ENCODE results near the gene ENOX2. TPM values are rescaled to one million over a fixed set of nuclear protein-coding genes. Genes with fewer than 3 reads are reported as not detected.

Gene ENOX2
- total and polyA plus RNA-seq, 12 donors: 3.4 to 31.7 (median 18.9) TPM

DNA sequence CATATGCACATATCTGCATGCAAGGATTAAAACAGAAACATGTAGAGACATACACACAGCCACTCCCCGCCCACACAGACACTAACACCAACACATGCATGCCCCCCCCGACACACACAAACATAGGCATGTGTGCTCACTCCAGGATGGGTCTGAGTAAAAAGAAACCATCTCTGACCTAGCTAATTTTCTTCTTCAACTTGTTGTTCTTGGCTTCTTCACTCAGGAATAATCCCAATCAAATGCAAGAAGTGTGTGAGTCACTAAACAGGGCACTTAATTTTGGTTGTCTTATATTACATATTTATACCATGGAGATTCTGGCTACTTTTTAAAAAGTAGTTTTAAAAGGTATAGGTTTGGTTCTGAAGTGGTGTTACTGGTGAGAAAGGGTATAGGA lies 28.3 kb downstream of the ENOX2 start:
- intact Hi-C loops (cut with DNase I): no loop called here
- no peaks in the 10 kb centered on the region for H3K4me1 ChIP-seq (replicated peaks in 1 of 2)
- H3K27me3 ChIP-seq: no peaks in the 10 kb centered on the region
- WGBS, 4 donors: 70 to 98% (median 81%) methylated on average over 2 of the region's 2 CpGs
- no peaks in the 10 kb centered on the region for H3K9me3 ChIP-seq (replicated peaks in 1 of 3)
- no peak overlapping the region for H3K27ac ChIP-seq
- no peak overlapping the region for H3K4me3 ChIP-seq
- no peak for TF ChIP-seq POLR2A (IDR thresholded peaks at IDR 0.05)
- TF ChIP-seq, protein P1, sequence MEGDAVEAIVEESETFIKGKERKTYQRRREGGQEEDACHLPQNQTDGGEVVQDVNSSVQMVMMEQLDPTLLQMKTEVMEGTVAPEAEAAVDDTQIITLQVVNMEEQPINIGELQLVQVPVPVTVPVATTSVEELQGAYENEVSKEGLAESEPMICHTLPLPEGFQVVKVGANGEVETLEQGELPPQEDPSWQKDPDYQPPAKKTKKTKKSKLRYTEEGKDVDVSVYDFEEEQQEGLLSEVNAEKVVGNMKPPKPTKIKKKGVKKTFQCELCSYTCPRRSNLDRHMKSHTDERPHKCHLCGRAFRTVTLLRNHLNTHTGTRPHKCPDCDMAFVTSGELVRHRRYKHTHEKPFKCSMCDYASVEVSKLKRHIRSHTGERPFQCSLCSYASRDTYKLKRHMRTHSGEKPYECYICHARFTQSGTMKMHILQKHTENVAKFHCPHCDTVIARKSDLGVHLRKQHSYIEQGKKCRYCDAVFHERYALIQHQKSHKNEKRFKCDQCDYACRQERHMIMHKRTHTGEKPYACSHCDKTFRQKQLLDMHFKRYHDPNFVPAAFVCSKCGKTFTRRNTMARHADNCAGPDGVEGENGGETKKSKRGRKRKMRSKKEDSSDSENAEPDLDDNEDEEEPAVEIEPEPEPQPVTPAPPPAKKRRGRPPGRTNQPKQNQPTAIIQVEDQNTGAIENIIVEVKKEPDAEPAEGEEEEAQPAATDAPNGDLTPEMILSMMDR (IDR thresholded peaks at IDR 0.05): no peak
- no peaks in the 10 kb centered on the region for H3K36me3 ChIP-seq (replicated peaks in 1 of 2)
- DNase-seq: no peak

DNA sequence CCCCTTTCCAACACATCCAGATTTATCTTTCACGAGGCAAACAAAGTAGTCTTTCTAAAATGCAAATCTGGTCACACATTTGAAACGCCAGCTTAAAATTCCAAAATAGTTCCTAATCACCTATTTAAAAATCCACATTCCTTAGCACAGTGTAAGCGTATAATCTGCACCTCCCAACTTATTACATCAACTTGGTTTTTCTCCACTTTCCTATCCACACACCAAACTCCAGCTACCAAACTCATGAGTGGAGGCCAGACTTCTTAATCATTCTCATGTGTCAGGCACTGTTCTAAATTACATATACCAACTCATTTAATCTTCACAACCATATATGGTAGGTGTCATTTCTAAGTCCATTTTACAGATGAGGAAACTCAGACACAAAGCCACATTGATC lies 33.8 kb downstream of the ENOX2 start:
- Histone ChIP-seq H3K27ac (no peak overlapping the region), H3K36me3 (replicated peaks in 1 of 2) (no peaks in the 10 kb centered on the region), H3K9me3 (replicated peaks in 1 of 3) (no peaks in the 10 kb centered on the region), H3K27me3 (no peaks in the 10 kb centered on the region), H3K4me1 (replicated peaks in 1 of 2) (no peaks in the 10 kb centered on the region), H3K4me3 (no peak overlapping the region)
- intact Hi-C loops (cut with DNase I): no loop called here
- DNase-seq: no peak
- 74 to 97% (median 91%) methylated on average over 3 of the region's 3 CpGs for WGBS, 4 donors
- TF ChIP-seq, protein P1 (IDR thresholded peaks at IDR 0.05): no peak
- no peak for TF ChIP-seq POLR2A (IDR thresholded peaks at IDR 0.05)

DNA sequence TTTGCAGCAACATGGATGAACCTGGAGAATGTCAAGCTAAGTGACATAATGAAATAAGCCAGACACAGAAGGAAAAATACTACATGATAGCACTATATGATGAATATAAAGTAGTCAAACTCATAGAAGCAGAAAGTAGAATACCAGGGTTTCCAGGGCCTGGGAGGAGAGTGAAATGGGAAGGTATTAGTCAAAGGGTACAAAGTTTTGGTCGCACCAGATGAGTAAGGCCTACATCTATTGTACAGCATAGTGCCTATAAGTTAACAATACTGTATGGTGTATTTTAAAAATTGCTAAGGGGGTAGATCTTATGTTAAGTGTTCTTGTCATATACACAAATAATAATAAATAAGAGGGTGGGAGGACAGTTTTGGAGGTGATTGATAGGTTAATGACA lies 41.5 kb downstream of the ENOX2 start:
- no peak overlapping the region for H3K27ac ChIP-seq
- no peak overlapping the region for H3K4me3 ChIP-seq
- DNase-seq: no peak
- H3K4me1 ChIP-seq (replicated peaks in 1 of 2): no peaks in the 10 kb centered on the region
- H3K36me3 ChIP-seq (replicated peaks in 1 of 2): no peaks in the 10 kb centered on the region
- no peak for TF ChIP-seq POLR2A (IDR thresholded peaks at IDR 0.05)
- TF ChIP-seq, protein P1 (IDR thresholded peaks at IDR 0.05): no peak
- no peaks in the 10 kb centered on the region for H3K9me3 ChIP-seq (replicated peaks in 1 of 3)
- no peaks in the 10 kb centered on the region for H3K27me3 ChIP-seq
- intact Hi-C loops (cut with DNase I): no loop called here
- WGBS, 4 donors: 76 to 100% (median 92%) methylated on average over 1 of the region's 1 CpG

DNA sequence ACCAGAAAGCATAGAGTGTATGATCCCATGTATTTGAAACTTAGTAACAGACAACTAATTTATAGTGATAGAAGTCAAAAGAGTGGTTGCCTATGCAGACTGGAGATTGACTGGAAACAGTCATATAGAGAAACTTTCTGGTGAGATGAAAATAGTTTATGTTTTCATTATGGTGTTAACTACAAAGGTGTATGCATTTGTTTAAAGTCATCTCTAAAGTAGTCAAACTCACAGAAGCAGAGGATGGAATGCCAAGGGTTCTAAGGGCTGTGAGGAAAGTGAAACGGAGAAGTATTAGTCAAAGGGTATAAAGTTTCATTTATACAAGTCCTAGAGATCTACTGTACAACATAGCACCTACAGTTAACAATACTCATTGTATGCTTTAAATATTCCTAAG lies 45.8 kb downstream of the ENOX2 start:
- Histone ChIP-seq H3K27me3 (no peaks in the 10 kb centered on the region), H3K4me3 (no peak overlapping the region), H3K9me3 (replicated peaks in 1 of 3) (no peaks in the 10 kb centered on the region), H3K4me1 (replicated peaks in 1 of 2) (no peaks in the 10 kb centered on the region), H3K36me3 (replicated peaks in 1 of 2) (no peaks in the 10 kb centered on the region), H3K27ac (no peak overlapping the region)
- DNase-seq: no peak
- TF ChIP-seq POLR2A (IDR thresholded peaks at IDR 0.05): no peak
- TF ChIP-seq, protein P1 (IDR thresholded peaks at IDR 0.05): no peak
- 43 to 93% (median 80%) methylated on average over 1 of the region's 1 CpG for WGBS, 4 donors
- intact Hi-C loops (cut with DNase I): no loop called here

Data from adrenal gland (tissue), 12 donors.